NCI-H2107 treated with DMSO at 0.1 percent for 48 hours (cell line): ENCODE results near the gene IZUMO2.
"Not testable (repeated sequence)": the region's sequence is repeated elsewhere in the genome, so short reads cannot be mapped to it uniquely, and the experiment has no call there.

ENCODE experiments used
- DNase-seq: peaks from one replicate; lab custom pipeline; 2025; ENCODE audit not compliant: unreplicated experiment; lab: John Stamatoyannopoulos, UW

The IZUMO2 gene

DNA sequence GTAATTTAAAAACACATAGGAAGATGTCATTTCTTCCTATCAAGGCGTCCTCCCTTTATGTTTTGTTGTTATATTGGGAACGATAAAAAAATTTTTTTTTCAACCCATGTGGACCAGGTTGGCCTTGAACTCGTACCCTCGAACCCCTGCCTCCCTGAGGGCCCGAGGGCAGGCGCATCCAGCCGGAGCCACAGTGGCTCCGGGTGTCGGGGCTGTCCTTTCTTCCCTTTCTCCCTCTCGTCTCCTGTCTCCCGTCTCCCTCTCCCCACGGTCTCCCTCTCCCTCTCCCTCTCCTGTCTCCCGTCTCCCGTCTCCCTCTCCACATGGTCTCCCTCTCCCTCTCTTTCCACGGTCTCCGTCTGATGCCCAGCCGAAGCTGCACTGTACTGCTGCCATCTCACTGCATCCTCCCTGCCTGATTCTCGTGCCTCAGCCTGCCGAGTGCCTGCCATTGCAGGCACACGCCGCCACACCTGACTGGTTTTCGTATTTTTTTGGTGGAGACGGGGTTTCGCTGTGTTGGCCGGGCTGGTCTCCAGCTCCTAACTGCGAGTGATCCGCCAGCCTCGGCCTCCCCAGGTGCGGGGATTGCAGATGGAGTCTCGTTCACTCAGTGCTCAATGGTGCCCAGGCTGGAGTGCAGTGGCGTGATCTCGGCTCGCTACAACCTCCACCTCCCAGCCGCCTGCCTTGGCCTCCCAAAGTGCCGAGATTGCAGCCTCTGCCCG lies 22.8 kb downstream of the IZUMO2 start:
- DNase-seq, result not testable (repeated sequence)

DNA sequence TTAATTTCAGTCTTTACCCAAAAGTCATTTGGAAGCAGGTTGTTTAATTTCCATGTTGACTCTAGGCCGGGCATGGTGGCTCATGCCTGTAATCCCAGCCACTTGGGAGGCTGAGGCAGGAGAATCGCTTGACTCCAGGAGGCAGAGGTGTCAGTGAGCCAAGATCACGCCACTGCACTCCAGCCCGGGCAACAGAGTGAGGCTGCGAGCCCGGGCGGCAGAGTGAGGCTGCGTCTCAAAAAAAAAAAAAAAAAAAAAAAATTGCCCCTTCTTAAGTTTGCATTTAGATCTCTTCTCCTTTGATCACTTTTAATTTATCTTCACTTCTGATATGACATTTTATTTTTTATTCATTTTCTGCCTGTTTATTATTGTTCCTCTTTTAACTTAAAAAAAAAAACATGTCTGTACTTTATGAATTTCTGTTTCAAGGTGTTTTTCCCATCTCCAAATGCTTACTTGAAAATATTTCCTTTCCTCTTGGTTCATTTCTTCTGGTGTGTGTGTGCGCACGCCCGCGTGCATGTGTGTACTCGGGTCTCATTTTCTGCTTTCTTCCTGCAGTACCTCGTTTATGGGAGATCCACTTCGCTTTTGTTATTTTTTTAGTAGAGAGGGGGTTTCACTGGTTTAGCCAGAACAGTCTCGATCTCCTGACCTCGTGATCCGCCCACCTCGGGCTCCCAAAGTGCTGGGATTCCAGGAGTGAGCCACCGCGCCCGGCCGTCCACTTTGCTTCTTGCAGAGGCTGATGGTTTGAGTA lies 26.3 kb downstream of the IZUMO2 start:
- not testable (repeated sequence) for DNase-seq

DNA sequence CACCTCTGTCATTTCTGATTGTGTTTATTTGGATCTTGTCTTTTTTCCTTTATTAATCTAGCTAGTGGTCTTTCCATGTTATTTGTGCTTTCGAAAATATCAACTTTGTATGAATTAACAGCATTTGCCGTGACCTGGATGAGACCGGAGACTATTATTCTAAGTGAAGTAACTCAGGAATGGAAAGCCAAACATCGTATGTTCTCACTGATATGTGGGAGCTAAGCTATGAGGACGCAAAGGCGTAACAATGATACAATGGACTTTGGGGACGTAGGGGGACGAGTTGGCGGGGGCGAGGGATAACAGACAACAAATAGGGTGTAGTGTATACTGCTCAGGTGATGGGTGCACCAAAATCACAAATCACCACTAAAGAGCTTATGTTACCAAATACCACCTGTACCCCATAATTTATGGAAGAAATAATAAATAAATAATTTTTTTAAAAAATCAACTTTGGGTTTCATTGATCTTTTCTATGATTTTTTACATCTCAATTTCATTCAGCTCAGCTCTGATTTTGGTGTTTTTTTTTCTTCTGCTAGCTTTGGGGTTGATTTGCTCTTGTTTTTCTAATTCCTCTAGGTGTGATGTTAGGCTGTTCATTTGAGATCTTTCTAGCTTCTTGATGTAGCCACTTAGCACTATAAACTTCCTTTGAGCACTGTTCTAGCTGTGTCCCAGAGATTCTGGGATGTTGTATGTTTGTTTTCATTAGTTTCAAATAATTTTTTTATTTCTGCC lies 27.1 kb downstream of the IZUMO2 start:
- not testable (repeated sequence) for DNase-seq

DNA sequence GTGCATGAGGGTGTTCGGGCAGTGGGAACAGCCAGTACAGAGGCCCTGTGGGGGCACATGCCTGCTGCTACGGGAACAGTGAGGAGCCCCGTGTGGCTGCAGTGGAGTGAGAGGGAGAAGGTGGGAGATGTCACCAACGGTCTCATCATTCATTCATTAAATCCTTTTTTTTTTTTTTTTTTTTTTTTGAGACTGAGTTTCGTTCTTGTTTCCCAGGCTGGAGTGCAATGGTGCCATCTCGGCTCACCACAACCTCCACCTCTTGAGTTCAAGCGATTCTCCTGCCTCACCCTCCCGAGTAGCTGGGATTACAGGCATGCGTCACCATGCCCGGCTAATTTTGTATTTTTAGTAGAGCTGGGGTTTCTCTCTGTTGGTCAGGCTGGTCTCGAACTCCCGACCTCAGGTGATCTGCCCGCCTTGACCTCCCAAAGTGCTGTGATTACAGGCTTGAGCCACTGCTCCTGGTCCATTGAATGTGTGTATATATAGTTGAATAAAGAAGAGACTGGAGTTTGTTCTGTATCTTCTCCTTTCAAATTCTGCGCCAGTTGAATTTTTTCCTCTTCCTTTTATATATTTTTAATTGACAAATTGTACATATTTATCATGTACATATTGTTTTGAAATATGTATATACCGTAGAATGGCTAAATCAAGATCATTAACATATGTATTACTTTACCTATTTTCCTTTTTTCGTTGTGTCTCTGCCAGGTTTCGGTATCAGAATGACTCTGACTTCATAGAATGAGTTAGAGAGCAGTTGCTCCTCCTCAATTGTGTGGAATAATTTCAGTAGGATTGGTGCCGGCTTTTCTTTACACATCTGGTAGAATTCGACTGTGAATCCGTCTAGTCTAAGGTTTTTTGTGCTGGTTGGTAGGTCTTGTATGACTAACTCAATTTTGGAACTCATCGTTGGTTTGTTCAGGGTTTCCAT lies 28.0 kb downstream of the IZUMO2 start:
- DNase-seq, result not testable (repeated sequence)

DNA sequence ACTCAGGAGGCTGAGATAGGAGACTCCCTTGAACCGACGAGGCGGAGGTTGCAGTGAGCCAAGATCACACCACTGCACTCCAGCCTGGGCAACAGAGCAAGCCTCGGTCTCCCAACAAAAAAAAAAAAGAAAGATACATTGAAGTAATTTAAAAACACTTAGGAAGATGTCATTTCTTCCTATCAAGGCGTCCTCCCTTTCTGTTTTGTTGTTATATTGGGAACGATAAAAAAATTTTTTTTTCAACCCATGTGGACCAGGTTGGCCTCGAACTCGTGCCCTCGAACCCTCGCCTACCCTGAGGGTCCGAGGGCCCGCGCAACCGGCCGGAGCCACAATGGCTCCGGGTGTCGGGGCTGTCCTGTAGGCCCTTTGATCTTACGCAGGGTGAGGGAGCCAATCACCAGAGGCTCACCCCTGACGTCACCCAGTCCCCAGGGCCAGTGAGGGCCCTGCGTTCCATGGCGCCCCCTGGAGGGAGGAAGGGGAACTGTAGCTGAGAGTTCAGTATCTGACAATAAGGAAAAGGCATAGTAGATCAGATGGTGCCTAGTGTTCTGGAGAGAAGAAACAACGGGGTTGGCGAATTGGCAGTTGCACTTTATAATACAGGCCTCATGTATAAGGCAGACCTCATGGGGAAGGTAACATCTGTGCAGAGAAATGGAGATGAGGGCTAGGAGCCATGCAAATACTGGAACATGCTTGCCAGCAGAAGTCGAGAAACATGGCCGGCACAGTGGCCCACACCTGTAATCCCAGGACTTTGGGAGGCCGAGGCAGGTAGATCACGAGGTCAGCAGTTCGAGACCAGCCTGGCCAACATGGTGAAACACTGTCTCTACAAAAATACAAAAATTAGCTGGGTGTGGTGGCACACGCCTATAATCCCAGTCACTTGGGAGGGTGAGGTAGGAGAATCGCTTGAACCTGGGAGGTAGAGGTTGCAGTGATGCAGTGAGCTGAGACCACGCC lies 29.3 kb downstream of the IZUMO2 start:
- DNase-seq, result not testable (repeated sequence)

DNA sequence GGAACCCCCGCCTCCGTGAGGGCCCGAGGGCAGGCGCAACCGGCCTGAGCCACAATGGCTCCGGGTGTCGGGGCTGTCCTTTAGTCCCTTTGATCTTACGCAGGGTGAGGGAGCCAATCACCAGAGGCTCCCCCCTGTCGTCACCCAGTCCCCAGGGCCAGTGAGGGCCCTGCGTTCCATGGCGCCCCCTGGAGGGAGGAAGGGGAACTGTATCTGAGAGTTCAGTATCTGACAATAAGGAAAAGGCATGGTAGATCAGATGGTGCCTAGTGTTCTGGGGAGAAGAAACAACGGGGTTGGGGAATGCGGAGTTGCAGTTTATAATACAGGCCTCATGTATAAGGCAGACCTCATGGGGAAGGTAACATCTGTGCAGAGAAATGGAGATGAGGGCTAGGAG lies 59.1 kb downstream of the IZUMO2 start:
- DNase-seq, result not testable (repeated sequence)

DNA sequence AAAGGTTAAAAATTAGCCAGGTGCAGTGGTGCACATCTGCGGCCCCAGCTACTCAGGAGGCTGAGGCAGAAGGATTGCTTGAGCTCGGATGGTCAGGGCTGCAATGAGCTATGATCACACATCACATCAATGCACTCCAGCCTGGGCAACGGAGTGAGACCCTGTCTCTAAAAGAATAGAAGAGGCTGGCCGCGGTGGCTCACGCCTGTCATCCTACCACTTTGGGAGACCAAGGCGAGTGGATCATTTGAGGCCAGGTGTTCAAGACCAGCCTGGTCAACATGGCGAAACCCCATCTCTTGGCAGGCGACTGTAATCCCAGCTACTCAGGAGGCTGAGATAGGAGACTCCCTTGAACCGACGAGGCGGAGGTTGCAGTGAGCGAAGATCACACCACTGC lies 59.7 kb downstream of the IZUMO2 start:
- DNase-seq, result not testable (repeated sequence)
